Skin epidermis (tissue), 12 donors: ENCODE data around the gene FMN2.
"Not testable (repeated sequence)": the region's sequence is repeated elsewhere in the genome, so short reads cannot be mapped to it uniquely, and the experiment has no call there.

Experiments
- H3K27ac ChIP-seq, 21 experiments: fragments of 200-600 bp; sonication (generic) in 11 of 21; one replicate each; pipeline ENCODE4 v1.5.0; 2020; ENCODE audit warnings: mild to moderate bottlenecking in 3 of 21, inconsistent platforms in 2 of 21, moderate library complexity in 2 of 21
- H3K4me3 ChIP-seq, 7 experiments: fragments of 200-600 bp; sonication (generic) in 2 of 7; one replicate each; pipeline ENCODE4 v1.5.0; 2020; ENCODE audit warnings: inconsistent platforms in 2 of 7, mild to moderate bottlenecking in 2 of 7, moderate library complexity in 1 of 7

FMN2 gene

GRCh38 chr1:240395336-240395735, 303.7 kb downstream of the FMN2 start:
- Histone ChIP-seq H3K4me3 (no peak overlapping the region), H3K27ac (no peak overlapping the region)

GRCh38 chr1:240399381-240399780, 307.7 kb downstream of the FMN2 start:
- Histone ChIP-seq H3K4me3 (no peak overlapping the region), H3K27ac (peak overlapping the region in 1 of 21 experiments; percentile 9)

- peak overlapping the region in 1 of 21 experiments; percentile 2 for H3K27ac ChIP-seq
- H3K4me3 ChIP-seq, result no peak overlapping the region
Measured at GRCh38 chr1:240401731-240402130, 310.0 kb downstream of the FMN2 start.

- Histone ChIP-seq H3K27ac (no peak overlapping the region), H3K4me3 (no peak overlapping the region)
Measured at GRCh38 chr1:240402326-240402725, 310.6 kb downstream of the FMN2 start.

- H3K4me3 ChIP-seq, result no peak overlapping the region
- no peak overlapping the region for H3K27ac ChIP-seq
Measured at GRCh38 chr1:240404286-240404685, 312.6 kb downstream of the FMN2 start.

GRCh38 chr1:240405751-240406150, 314.1 kb downstream of the FMN2 start:
- no peak overlapping the region for H3K4me3 ChIP-seq
- no peak overlapping the region for H3K27ac ChIP-seq

GRCh38 chr1:240407407-240407806, 315.7 kb downstream of the FMN2 start:
- H3K27ac ChIP-seq, result no peak overlapping the region
- no peak overlapping the region for H3K4me3 ChIP-seq

GRCh38 chr1:240409615-240410014, 317.9 kb downstream of the FMN2 start:
- Histone ChIP-seq H3K27ac (no peak overlapping the region), H3K4me3 (no peak overlapping the region)

- Histone ChIP-seq H3K4me3 (no peak overlapping the region), H3K27ac (peak overlapping the region in 4 of 21 experiments; percentile 17 to 67 (median 34))
Measured at GRCh38 chr1:240413732-240414131, 322.0 kb downstream of the FMN2 start.

- peak overlapping the region in 2 of 21 experiments; percentile 45 to 67 for H3K27ac ChIP-seq
- H3K4me3 ChIP-seq, result no peak overlapping the region
Measured at GRCh38 chr1:240414237-240414636, 322.6 kb downstream of the FMN2 start.

GRCh38 chr1:240415011-240415410, 323.3 kb downstream of the FMN2 start:
- H3K4me3 ChIP-seq, H3K27ac ChIP-seq: not testable (repeated sequence)

GRCh38 chr1:240415532-240415931, 323.8 kb downstream of the FMN2 start:
- Histone ChIP-seq H3K27ac (no peak overlapping the region), H3K4me3 (no peak overlapping the region)

GRCh38 chr1:240417317-240417716, 325.6 kb downstream of the FMN2 start:
- Histone ChIP-seq H3K4me3 (no peak overlapping the region), H3K27ac (no peak overlapping the region)

- no peak overlapping the region for H3K4me3 ChIP-seq
- H3K27ac ChIP-seq, result no peak overlapping the region
Measured at GRCh38 chr1:240420766-240421165, 329.1 kb downstream of the FMN2 start.

- no peak overlapping the region for H3K4me3 ChIP-seq
- no peak overlapping the region for H3K27ac ChIP-seq
Measured at GRCh38 chr1:240423246-240423924, 331.7 kb downstream of the FMN2 start.

GRCh38 chr1:240424740-240425464, 333.2 kb downstream of the FMN2 start:
- H3K4me3 ChIP-seq, result no peak overlapping the region
- H3K27ac ChIP-seq, result peak overlapping the region in 1 of 21 experiments; percentile 28

- no peak overlapping the region for H3K27ac ChIP-seq
- no peak overlapping the region for H3K4me3 ChIP-seq
Measured at GRCh38 chr1:240426051-240426450, 334.4 kb downstream of the FMN2 start.

GRCh38 chr1:240435996-240436566, 344.4 kb downstream of the FMN2 start:
- no peak overlapping the region for H3K27ac ChIP-seq
- H3K4me3 ChIP-seq, result no peak overlapping the region

- Histone ChIP-seq H3K4me3 (no peak overlapping the region), H3K27ac (no peak overlapping the region)
Measured at GRCh38 chr1:240441669-240442068, 350.0 kb downstream of the FMN2 start.

- H3K4me3 ChIP-seq, result no peak overlapping the region
- H3K27ac ChIP-seq, result no peak overlapping the region
Measured at GRCh38 chr1:240445369-240445768, 353.7 kb downstream of the FMN2 start.

GRCh38 chr1:240455228-240455821, 363.6 kb downstream of the FMN2 start:
- Histone ChIP-seq H3K4me3 (no peak overlapping the region), H3K27ac (no peak overlapping the region)
